K562 (cell line): ENCODE results near the gene CD55. TPM values are rescaled to one million over a fixed set of nuclear protein-coding genes. Genes with fewer than 3 reads are reported as not detected.

Experiments
- JUND ChIP-seq, 2 experiments: IDR thresholded peaks; 2 replicates in 1 of 2; 3 replicates in 1 of 2; pipeline ENCODE4 v1.6.1; 2011; ENCODE audit warnings: borderline replicate concordance in 2 of 2, low read depth in 2 of 2, low read length in 2 of 2, improper control_type of control experiment in 1 of 2, missing biosample characterization in 1 of 2, missing genetic modification characterization in 1 of 2, missing genetic modification reagents in 1 of 2
- MYBL2 ChIP-seq, 2 experiments: fragments of 450-650 bp in 1 of 2; sonication (generic) in 1 of 2; formaldehyde crosslinking in 1 of 2; IDR thresholded peaks; 2 replicates each; pipeline versions ENCODE4 v1.6.1 to v1.8.1; 2017 to 2022; ENCODE audit warnings: borderline replicate concordance in 1 of 2, inconsistent platforms in 1 of 2, low read depth in 1 of 2, mild to moderate bottlenecking in 1 of 2, missing genetic modification reagents in 1 of 2, moderate library complexity in 1 of 2
- NBN ChIP-seq: fragments of 450-650 bp; IDR thresholded peaks from 2 replicates; pipeline ENCODE4 v1.6.1; 2016; ENCODE audit warnings: low read depth, mild to moderate bottlenecking
- NEUROD1 ChIP-seq: fragments of 150-350 bp; IDR thresholded peaks from 2 replicates; pipeline ENCODE4 v1.6.1; 2014; ENCODE audit warnings: borderline replicate concordance, low read length, low read depth; ENCODE audit not compliant: partially characterized antibody
- RBFOX2 ChIP-seq: fragments of 200-400 bp; formaldehyde crosslinking; IDR thresholded peaks from 2 replicates; pipeline ENCODE4 v1.6.1; 2017; ENCODE audit warnings: low read depth, mild to moderate bottlenecking, low read length, moderate library complexity
- TEAD1 ChIP-seq, 2 experiments: fragments of 450-650 bp in 1 of 2; sonication (generic) in 1 of 2; formaldehyde crosslinking; IDR thresholded peaks; 2 replicates each; pipeline versions ENCODE4 v1.4.0 to v1.8.0; 2020 to 2022; ENCODE audit warnings: mild to moderate bottlenecking in 2 of 2, missing genetic modification reagents in 1 of 2
- TSHZ1 ChIP-seq: fragments of 250-450 bp; sonication (Bioruptor Pico); IDR thresholded peaks from 2 replicates; pipeline ENCODE4 v1.4.0; 2020; ENCODE audit warnings: mild to moderate bottlenecking, moderate library complexity
- ZBTB26 ChIP-seq: fragments of 450-650 bp; formaldehyde crosslinking; IDR thresholded peaks from 2 replicates; pipeline ENCODE4 v1.4.0; 2022; ENCODE audit warnings: missing genetic modification characterization
- ZBTB40 ChIP-seq, 2 experiments: fragments of 450-650 bp in 1 of 2; sonication (generic) in 1 of 2; formaldehyde crosslinking in 1 of 2; IDR thresholded peaks; 2 replicates each; pipeline versions ENCODE4 v1.7.1 to v1.9.0; 2016 to 2022; ENCODE audit warnings: inconsistent platforms in 1 of 2, mild to moderate bottlenecking in 1 of 2, missing genetic modification reagents in 1 of 2
- ZNF408 ChIP-seq: fragments of 250-450 bp; sonication (Bioruptor Pico); IDR thresholded peaks from 2 replicates; pipeline ENCODE4 v1.4.0; 2020; ENCODE audit warnings: low read depth, mild to moderate bottlenecking, moderate library complexity
- polyA plus RNA-seq, 8 experiments: library from polyadenylated mRNA; depleted of rRNA in 4 of 8; stranded (reverse) in 5 of 8; unstranded in 3 of 8; fragments of >200 nt; fragmentation: Nextera tagmentation in 2 of 8; fragmentation: Illumina TruSeq in 1 of 8; extraction: Ambion mirVana in 2 of 8; extraction: Trizol in 1 of 8; gene quantifications; 2 replicates each; pipeline versions ENCODE4 v1.2.1 to v1.2.3, GENCODE V29; 2011 to 2014; ENCODE audit warnings: inconsistent platforms in 1 of 8, missing spikeins in 1 of 8
- total RNA-seq, 7 experiments: library from RNA; depleted of rRNA in 6 of 7; stranded (reverse); fragments of >200 nt in 6 of 7; fragmentation: Illumina TruSeq in 2 of 7; extraction: Trizol in 2 of 7; gene quantifications; 2 replicates each; pipeline versions ENCODE4 v1.2.1 to v1.2.3, GENCODE V29; 2011 to 2021; ENCODE audit warnings: low replicate concordance in 1 of 7

CD55 gene
- total and polyA plus RNA-seq, 9 of the 15 experiments (the other 6 are each of a cell fraction or from before 2014, with no cell fraction given): 17.7 to 150 (median 97.0) TPM

GRCh38 chr1:207316622-207317391, 4.7 kb upstream of the CD55 start (continued):
- TF ChIP-seq ZBTB40 (IDR thresholded peaks at IDR 0.05): peak; percentile 59; the same call in 1 of the 2 replicates
- TF ChIP-seq ZBTB40 (CRISPR knock-in tag; IDR thresholded peaks at IDR 0.05): no peak
- no peak for TF ChIP-seq TEAD1 (CRISPR knock-in tag; IDR thresholded peaks at IDR 0.05)
- TF ChIP-seq NEUROD1: peak; percentile 8
- peak; percentile 89 for TF ChIP-seq NBN
- no peak for TF ChIP-seq ZNF408
- 0 out of 2 replicates have a peak, but pooled peaks have one; percentile 37 for TF ChIP-seq RBFOX2
- TF ChIP-seq JUND (IDR thresholded peaks at IDR 0.05; ENCODE audit: borderline replicate concordance, low read depth, low read length): peak; percentile 66
- peak; percentile 58; the same call in 1 of the 3 replicates for TF ChIP-seq JUND (tag; IDR thresholded peaks at IDR 0.05; ENCODE audit: borderline replicate concordance, low read depth, low read length)
- peak; percentile 19; the same call in 1 of the 2 replicates for TF ChIP-seq TSHZ1 (CRISPR knock-in tag)
- TF ChIP-seq ZBTB26 (CRISPR knock-in tag): peak; percentile 57; the same call in 1 of the 2 replicates
- no peak for TF ChIP-seq MYBL2 (IDR thresholded peaks at IDR 0.05; ENCODE audit: low read depth)
- TF ChIP-seq MYBL2 (CRISPR knock-in tag; IDR thresholded peaks at IDR 0.05; ENCODE audit: borderline replicate concordance): no peak
